IPS-18a (cell line): ENCODE results near the gene CD99L2.

Source experiments
- H3K27ac ChIP-seq: one replicate; pipeline ENCODE4 v1.5.1; 2013; ENCODE audit warnings: low read length
- H3K27me3 ChIP-seq: one replicate; pipeline ENCODE4 v1.6.1; 2013; ENCODE audit warnings: mild to moderate bottlenecking, low read length; ENCODE audit not compliant: control insufficient read depth, insufficient read depth
- H3K36me3 ChIP-seq: one replicate; pipeline ENCODE4 v1.6.1; 2013; ENCODE audit warnings: low read depth, low read length; ENCODE audit not compliant: control insufficient read depth
- H3K4me1 ChIP-seq: one replicate; pipeline ENCODE4 v1.6.1; 2013; ENCODE audit warnings: low read depth, low read length; ENCODE audit not compliant: control insufficient read depth
- H3K4me3 ChIP-seq: one replicate; pipeline ENCODE4 v1.5.1; 2013; ENCODE audit warnings: low read length
- H3K9ac ChIP-seq: one replicate; pipeline ENCODE4 v1.6.1; 2013; ENCODE audit warnings: mild to moderate bottlenecking, low read length, moderate library complexity
- H3K9me3 ChIP-seq: one replicate; pipeline ENCODE4 v1.6.1; 2013; ENCODE audit warnings: low read depth, low read length; ENCODE audit not compliant: control insufficient read depth

The CD99L2 gene

GRCh38 chrX:150759568-150760416 lies 138.7 kb downstream of the CD99L2 start:
- Histone ChIP-seq H3K9ac (no peak overlapping the region), H3K4me3 (no peak overlapping the region), H3K4me1 (no peaks in the 10 kb centered on the region), H3K27me3 (no peaks in the 10 kb centered on the region), H3K36me3 (no peaks in the 10 kb centered on the region), H3K9me3 (peaks cover 10% of the 10 kb centered on the region), H3K27ac (no peak overlapping the region)

GRCh38 chrX:150757371-150757770 lies 141.1 kb downstream of the CD99L2 start:
- Histone ChIP-seq H3K27me3 (no peaks in the 10 kb centered on the region), H3K27ac (no peak overlapping the region), H3K4me1 (no peaks in the 10 kb centered on the region), H3K9ac (no peak overlapping the region), H3K9me3 (peaks cover 16% of the 10 kb centered on the region), H3K36me3 (no peaks in the 10 kb centered on the region), H3K4me3 (no peak overlapping the region)

GRCh38 chrX:150753968-150754367 lies 144.5 kb downstream of the CD99L2 start:
- Histone ChIP-seq H3K9me3 (peaks cover 16% of the 10 kb centered on the region), H3K9ac (no peak overlapping the region), H3K27me3 (no peaks in the 10 kb centered on the region), H3K27ac (no peak overlapping the region), H3K36me3 (no peaks in the 10 kb centered on the region), H3K4me3 (no peak overlapping the region), H3K4me1 (no peaks in the 10 kb centered on the region)

GRCh38 chrX:150753357-150753756 lies 145.1 kb downstream of the CD99L2 start:
- H3K27ac ChIP-seq = no peak overlapping the region
- peaks cover 16% of the 10 kb centered on the region for H3K9me3 ChIP-seq
- H3K4me3 ChIP-seq = no peak overlapping the region
- no peaks in the 10 kb centered on the region for H3K36me3 ChIP-seq
- H3K4me1 ChIP-seq = no peaks in the 10 kb centered on the region
- H3K27me3 ChIP-seq = no peaks in the 10 kb centered on the region
- no peak overlapping the region for H3K9ac ChIP-seq

GRCh38 chrX:150752124-150752523 lies 146.3 kb downstream of the CD99L2 start:
- Histone ChIP-seq H3K36me3 (no peaks in the 10 kb centered on the region), H3K27me3 (no peaks in the 10 kb centered on the region), H3K27ac (no peak overlapping the region), H3K9me3 (peaks cover 16% of the 10 kb centered on the region), H3K9ac (no peak overlapping the region), H3K4me3 (no peak overlapping the region), H3K4me1 (no peaks in the 10 kb centered on the region)

GRCh38 chrX:150736475-150736874 lies 162.0 kb downstream of the CD99L2 start:
- Histone ChIP-seq H3K9me3 (peaks cover 23% of the 10 kb centered on the region), H3K27ac (no peak overlapping the region), H3K9ac (no peak overlapping the region), H3K4me1 (no peaks in the 10 kb centered on the region), H3K27me3 (no peaks in the 10 kb centered on the region), H3K4me3 (no peak overlapping the region), H3K36me3 (peaks cover 18% of the 10 kb centered on the region)

- Histone ChIP-seq H3K9me3 (peaks cover 16% of the 10 kb centered on the region), H3K9ac (no peak overlapping the region), H3K27ac (no peak overlapping the region), H3K4me3 (no peak overlapping the region), H3K36me3 (peaks cover 11% of the 10 kb centered on the region), H3K4me1 (no peaks in the 10 kb centered on the region), H3K27me3 (no peaks in the 10 kb centered on the region)
These were observed 166.7 kb downstream of the CD99L2 start for GRCh38 chrX:150731795-150732194.

- Histone ChIP-seq H3K36me3 (peaks cover 11% of the 10 kb centered on the region), H3K27me3 (no peaks in the 10 kb centered on the region), H3K4me3 (no peak overlapping the region), H3K4me1 (no peaks in the 10 kb centered on the region), H3K9me3 (peaks cover 16% of the 10 kb centered on the region), H3K27ac (no peak overlapping the region), H3K9ac (no peak overlapping the region)
These were observed 167.7 kb downstream of the CD99L2 start for GRCh38 chrX:150730719-150731118.

GRCh38 chrX:150729956-150730355 lies 168.5 kb downstream of the CD99L2 start:
- Histone ChIP-seq H3K27me3 (no peaks in the 10 kb centered on the region), H3K4me1 (no peaks in the 10 kb centered on the region), H3K27ac (no peak overlapping the region), H3K4me3 (no peak overlapping the region), H3K36me3 (peaks cover 11% of the 10 kb centered on the region), H3K9me3 (peaks cover 15% of the 10 kb centered on the region), H3K9ac (no peak overlapping the region)

- Histone ChIP-seq H3K4me3 (no peak overlapping the region), H3K27me3 (no peaks in the 10 kb centered on the region), H3K27ac (no peak overlapping the region), H3K4me1 (no peaks in the 10 kb centered on the region), H3K9ac (no peak overlapping the region), H3K9me3 (peaks cover 15% of the 10 kb centered on the region), H3K36me3 (no peaks in the 10 kb centered on the region)
These were observed 178.8 kb downstream of the CD99L2 start for GRCh38 chrX:150719621-150720020.
